ENCODE data around the gene ANKUB1. TPM values are rescaled to one million over a fixed set of nuclear protein-coding genes. Genes with fewer than 3 reads are reported as not detected.

The ANKUB1 gene
- polyA plus RNA-seq, 3 donors: 0.05 TPM; not detected in 2

DNA sequence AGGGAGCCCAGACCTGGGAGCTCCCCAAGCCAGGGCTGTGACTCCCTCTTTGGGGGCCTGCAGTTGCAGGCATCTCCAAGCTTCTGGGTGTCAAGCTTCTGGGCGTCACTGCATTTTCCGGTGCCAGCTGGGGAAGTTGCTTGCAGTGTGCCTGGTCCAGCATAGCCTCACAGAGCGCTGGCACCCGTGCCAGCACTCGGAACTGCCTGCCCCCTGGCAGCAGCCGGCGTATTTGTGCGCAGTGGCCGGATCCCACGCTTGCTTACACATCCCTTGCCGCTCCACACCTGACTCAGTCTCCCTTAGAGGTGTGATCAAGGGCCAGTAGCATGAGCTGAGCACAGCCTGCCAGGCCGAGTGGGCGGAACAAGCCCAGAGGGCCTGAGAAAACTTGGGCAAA, 77.1 kb downstream of the ANKUB1 start:
- no peak overlapping the region for H3K27ac Mint-ChIP-seq

DNA sequence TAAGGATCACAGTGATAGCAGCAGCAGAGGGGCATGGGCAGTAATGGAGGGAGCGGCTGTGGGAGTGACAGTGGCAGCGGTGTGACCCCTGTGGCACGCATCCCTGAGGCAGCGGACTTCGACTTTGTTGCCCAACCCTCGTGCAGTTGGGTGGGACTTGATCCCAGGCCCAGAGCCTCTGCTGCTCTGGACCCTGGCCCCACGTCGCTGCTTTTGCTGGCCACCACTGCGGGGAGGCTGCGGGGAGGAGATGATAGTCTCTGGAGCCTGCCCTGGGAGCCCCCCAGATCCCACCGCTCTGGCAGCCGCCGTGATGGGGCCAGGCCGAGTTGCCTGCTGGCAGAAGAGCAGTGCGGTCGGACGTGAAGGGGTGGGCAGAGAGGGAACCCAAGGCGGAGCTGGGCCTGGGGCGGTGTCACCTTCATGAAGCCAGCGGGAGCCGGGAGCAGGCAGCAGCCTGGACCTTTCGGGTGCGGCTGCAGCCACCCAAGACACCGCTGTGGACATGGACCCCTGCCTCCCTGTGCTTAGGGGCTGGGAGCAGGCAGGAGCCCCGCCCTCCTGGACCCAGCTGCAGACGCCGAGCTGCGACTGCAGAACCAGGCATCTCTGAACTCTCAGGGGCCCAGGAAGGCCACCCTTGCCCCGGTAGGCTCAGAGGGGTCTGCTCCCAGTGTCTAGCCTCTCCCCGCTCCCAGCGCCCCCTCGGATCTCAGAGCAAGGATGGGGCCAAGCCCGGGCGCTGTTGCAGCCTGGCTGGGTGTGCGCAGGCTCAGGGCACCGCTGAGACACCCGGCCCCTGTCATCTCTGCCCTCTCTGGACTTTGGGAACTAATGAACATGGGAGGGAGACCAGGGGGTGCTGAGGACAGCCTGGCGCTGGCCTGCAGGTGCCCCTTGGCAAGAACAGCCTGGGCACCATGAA, 78.4 kb downstream of the ANKUB1 start:
- Mint-ChIP-seq H3K36me3 (no peaks in the 10 kb centered on the region), H3K27me3 (ENCODE audit: low read depth in 3 of 3) (peaks cover 20 to 24% (median 21%) of the 10 kb centered on the region in 3 donors), H3K27ac (no peak overlapping the region), H3K9me3 (peaks cover 0 to 1% (median 0%) of the 10 kb centered on the region in 7 donors), H3K4me1 (peaks cover 4% of the 10 kb centered on the region), H3K4me3 (no peak overlapping the region)
- Histone ChIP-seq H3K79me2 (ENCODE audit: insufficient read depth, low read length) (no peaks in the 10 kb centered on the region), H3K4me3 (replicated peaks in 1 of 3; ENCODE audit: low read depth in 2 of 3, low read length in 3 of 3) (no peak overlapping the region), H3K36me3 (replicated peaks in 1 of 2; ENCODE audit: control insufficient read depth in 1 of 2, insufficient read depth in 2 of 2, low read length in 2 of 2) (no peaks in the 10 kb centered on the region), H3K9ac (ENCODE audit: insufficient read depth, low read length, poor library complexity, severe bottlenecking) (no peak overlapping the region), H3K27me3 (ENCODE audit: control insufficient read depth in 2 of 2, insufficient read depth in 2 of 2, low read length in 2 of 2) (peaks cover 0 to 7% of the 10 kb centered on the region in 2 donors), H3K4me1 (ENCODE audit: control insufficient read depth in 1 of 2, insufficient read depth in 2 of 2, low read length in 2 of 2) (no peaks in the 10 kb centered on the region), H4K20me1 (ENCODE audit: insufficient read depth, low read length) (no peaks in the 10 kb centered on the region), H3K4me2 (replicated peaks; ENCODE audit: extremely low read depth, low read length, poor library complexity, severe bottlenecking) (no peak overlapping the region), H3K27ac (ENCODE audit: low read depth in 1 of 2, low read length in 2 of 2) (no peak overlapping the region), H3K9me3 (replicated peaks in 1 of 2; ENCODE audit: control insufficient read depth in 1 of 2, insufficient read depth in 1 of 2, low read length in 2 of 2) (no peaks in the 10 kb centered on the region), H2AFZ (ENCODE audit: insufficient read depth, low read depth, low read length, poor library complexity, severe bottlenecking) (no peak overlapping the region)
- intact Hi-C loops (cut with micrococcal nuclease): loop anchor here in 1 of 2 donors (10.0 kb wide), 1 partner anchor 219 kb away; no protein-coding TSS in a partner anchor
- no peak for DNase-seq
- TF ChIP-seq, protein P1, sequence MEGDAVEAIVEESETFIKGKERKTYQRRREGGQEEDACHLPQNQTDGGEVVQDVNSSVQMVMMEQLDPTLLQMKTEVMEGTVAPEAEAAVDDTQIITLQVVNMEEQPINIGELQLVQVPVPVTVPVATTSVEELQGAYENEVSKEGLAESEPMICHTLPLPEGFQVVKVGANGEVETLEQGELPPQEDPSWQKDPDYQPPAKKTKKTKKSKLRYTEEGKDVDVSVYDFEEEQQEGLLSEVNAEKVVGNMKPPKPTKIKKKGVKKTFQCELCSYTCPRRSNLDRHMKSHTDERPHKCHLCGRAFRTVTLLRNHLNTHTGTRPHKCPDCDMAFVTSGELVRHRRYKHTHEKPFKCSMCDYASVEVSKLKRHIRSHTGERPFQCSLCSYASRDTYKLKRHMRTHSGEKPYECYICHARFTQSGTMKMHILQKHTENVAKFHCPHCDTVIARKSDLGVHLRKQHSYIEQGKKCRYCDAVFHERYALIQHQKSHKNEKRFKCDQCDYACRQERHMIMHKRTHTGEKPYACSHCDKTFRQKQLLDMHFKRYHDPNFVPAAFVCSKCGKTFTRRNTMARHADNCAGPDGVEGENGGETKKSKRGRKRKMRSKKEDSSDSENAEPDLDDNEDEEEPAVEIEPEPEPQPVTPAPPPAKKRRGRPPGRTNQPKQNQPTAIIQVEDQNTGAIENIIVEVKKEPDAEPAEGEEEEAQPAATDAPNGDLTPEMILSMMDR (IDR thresholded peaks at IDR 0.05): no peak
- WGBS (ENCODE audit: insufficient coverage): 95% methylated on average over 35 of the region's 38 CpGs

More for the DNA sequence above, 77.1 kb downstream of the ANKUB1 start:
- H3K4me1 Mint-ChIP-seq: peaks cover 4% of the 10 kb centered on the region
- no peaks in the 10 kb centered on the region for H3K4me1 ChIP-seq (ENCODE audit: control insufficient read depth in 1 of 2, insufficient read depth in 2 of 2, low read length in 2 of 2)
- TF ChIP-seq, protein P1 (IDR thresholded peaks at IDR 0.05): no peak
- H3K36me3 ChIP-seq (replicated peaks in 1 of 2; ENCODE audit: control insufficient read depth in 1 of 2, insufficient read depth in 2 of 2, low read length in 2 of 2): no peaks in the 10 kb centered on the region
- H3K4me2 ChIP-seq (replicated peaks; ENCODE audit: extremely low read depth, low read length, poor library complexity, severe bottlenecking): no peak overlapping the region
- H3K27ac ChIP-seq (ENCODE audit: low read depth in 1 of 2, low read length in 2 of 2): no peak overlapping the region
- DNase-seq: no peak
- H3K4me3 ChIP-seq (replicated peaks in 1 of 3; ENCODE audit: low read depth in 2 of 3, low read length in 3 of 3): no peak overlapping the region
- peaks cover 15 to 27% (median 17%) of the 10 kb centered on the region in 3 donors for H3K27me3 Mint-ChIP-seq (ENCODE audit: low read depth in 3 of 3)
- H4K20me1 ChIP-seq (ENCODE audit: insufficient read depth, low read length): no peaks in the 10 kb centered on the region
- 86% methylated on average over 12 of the region's 13 CpGs for WGBS (ENCODE audit: insufficient coverage)
- H3K9me3 Mint-ChIP-seq: peaks cover 0 to 4% (median 0%) of the 10 kb centered on the region in 7 donors
- no peaks in the 10 kb centered on the region for H3K36me3 Mint-ChIP-seq
- no peak overlapping the region for H3K9ac ChIP-seq (ENCODE audit: insufficient read depth, low read length, poor library complexity, severe bottlenecking)
- no peak overlapping the region for H3K4me3 Mint-ChIP-seq
- no peaks in the 10 kb centered on the region for H3K79me2 ChIP-seq (ENCODE audit: insufficient read depth, low read length)
- H3K27me3 ChIP-seq (ENCODE audit: control insufficient read depth in 2 of 2, insufficient read depth in 2 of 2, low read length in 2 of 2): peaks cover 0 to 9% of the 10 kb centered on the region in 2 donors
- H3K9me3 ChIP-seq (replicated peaks in 1 of 2; ENCODE audit: control insufficient read depth in 1 of 2, insufficient read depth in 1 of 2, low read length in 2 of 2): no peaks in the 10 kb centered on the region
- intact Hi-C loops (cut with micrococcal nuclease): loop anchor here in 1 of 2 donors (10.0 kb wide), 1 partner anchor 220 kb away; no protein-coding TSS in a partner anchor
- H2AFZ ChIP-seq (ENCODE audit: insufficient read depth, low read depth, low read length, poor library complexity, severe bottlenecking): no peak overlapping the region

Small RNAs within 50 kb of the gene (small RNA-seq; reads per million reads assigned to genes)
- not detected for gene RNU6-507P (ENCODE audit: insufficient read length, low read depth)

Other genes with a start within 250 kb of the ANKUB1 start
- gene WWTR1, start 134.5 kb downstream of the ANKUB1 start, polyA plus RNA-seq: not detected
- gene COMMD2, start 40.1 kb downstream of the ANKUB1 start, polyA plus RNA-seq: 10 to 100 TPM; 15.1 to 74.4 (median 73.5) TPM
- 100 to 1,000 TPM in 2 of 3 donors, 10 to 100 TPM in 1; 95.4 to 481 (median 462) TPM for gene RNF13, start 20.7 kb upstream of the ANKUB1 start, polyA plus RNA-seq
- not detected for gene PFN2, start 178.3 kb upstream of the ANKUB1 start, polyA plus RNA-seq

All from CD14-positive monocyte (primary cell).